HG02571 (cell line): ENCODE data around the gene MAN2C1.
"Not testable (repeated sequence)": the region's sequence is repeated elsewhere in the genome, so short reads cannot be mapped to it uniquely, and the experiment has no call there.

Source experiments
- ATAC-seq: cut with Tn5 transposase; IDR thresholded peaks from one replicate; pipeline ENCODE4 v1.9.1; 2021; ENCODE audit warnings: mild to moderate bottlenecking, moderate library complexity; ENCODE audit not compliant: unreplicated experiment

The MAN2C1 gene

DNA sequence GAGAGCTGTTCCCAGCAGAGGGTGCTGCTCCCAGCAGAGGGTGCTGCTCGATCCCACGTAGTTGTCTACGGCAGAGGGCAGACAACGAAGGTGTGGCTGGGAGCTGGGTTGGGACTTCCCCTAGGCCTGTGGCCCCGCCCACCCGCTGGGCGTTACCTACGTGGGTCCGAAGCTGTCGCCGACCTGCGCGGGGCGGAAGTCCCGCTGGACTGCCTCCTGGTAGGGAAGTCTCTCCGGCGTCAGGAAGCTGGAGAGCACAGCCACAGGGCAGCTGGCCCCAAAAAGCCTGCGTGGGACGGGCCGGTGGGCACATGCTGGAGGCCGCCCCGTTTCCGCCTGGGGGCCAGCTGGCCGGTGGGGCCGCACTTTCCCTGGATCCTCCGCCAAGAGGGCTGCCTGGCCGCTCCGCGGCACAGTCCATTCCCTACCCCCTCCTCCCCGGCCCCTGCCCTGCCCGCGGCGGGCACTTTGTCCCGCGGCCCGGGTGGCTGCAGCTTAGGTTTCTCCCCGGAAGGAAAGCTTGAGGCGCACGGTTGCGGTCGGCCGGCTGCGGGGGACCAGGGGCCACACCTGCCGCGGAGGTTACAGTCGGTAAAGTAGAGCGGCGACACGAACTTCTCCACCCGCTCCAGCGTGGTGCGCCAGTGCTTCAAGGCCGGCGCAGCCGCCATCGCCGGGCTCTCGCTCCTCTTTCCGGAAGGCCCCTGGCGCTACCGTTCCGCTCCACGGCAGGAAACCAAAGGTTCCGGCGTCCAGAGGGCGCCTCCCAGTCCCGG, at the start of gene MAN2C1:
TSS of gene MAN2C1 (minus strand) at position 695 of the 776 bp plus-strand sequence. CDS start at position 671, 24 bp downstream.
- ATAC-seq = peak; percentile 85

DNA sequence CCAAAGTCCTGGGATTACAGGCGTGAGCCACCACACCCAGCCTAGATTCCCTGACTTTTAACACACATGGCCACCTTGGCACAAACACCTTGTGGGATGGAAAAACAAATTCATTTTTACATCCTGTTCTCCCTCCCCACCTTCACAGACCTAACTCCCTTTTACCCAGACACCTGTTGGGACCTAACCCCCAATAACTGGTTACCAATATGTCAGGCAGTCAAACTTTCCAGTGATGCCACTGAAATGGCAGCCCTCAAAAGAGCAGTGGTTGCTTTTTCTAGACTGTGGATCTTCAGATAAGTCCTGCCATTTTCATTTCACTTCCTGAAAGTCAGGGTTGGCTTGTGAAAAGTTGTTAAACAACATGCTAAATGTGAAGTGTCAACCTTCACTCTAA, 48.2 kb upstream of the MAN2C1 start:
- no peak for ATAC-seq

DNA sequence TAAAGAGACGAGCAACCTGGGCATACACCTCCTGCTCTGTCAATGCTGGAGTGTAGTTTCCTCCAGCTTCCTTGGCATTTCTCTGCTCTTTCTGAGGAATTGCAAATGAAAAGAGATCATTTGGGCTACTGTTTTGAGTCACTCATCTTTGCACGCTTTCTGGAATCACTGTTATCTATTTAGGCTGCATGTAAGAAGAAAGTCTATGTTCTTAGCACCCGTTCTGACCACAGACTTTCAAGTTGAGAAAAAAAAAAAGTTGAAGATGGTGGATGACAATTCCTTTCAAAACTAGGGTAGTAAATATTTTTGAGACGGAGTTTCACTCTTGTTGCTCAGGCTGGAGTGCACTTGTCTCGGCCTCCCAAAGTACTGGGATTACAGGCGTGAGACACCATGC, 41.8 kb upstream of the MAN2C1 start:
- ATAC-seq = no peak

DNA sequence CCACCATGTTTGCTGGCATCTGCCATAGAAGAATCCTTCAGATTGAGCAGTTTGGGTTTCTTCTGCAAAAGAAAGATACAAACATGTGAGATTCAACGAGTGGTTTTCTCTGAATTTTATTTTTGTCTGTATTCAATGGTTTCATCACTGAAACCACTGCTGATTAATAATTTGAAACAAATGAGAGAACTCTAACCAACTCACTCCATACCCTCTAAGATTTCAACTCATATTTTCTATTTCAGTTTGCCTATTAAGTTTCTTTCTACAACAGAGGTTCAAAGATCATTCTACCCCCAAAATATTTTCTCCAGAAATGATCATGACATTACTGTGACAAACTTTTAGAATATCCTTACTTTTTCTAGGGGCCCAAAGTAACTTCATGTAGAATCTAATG, 38.7 kb upstream of the MAN2C1 start:
- ATAC-seq = no peak

DNA sequence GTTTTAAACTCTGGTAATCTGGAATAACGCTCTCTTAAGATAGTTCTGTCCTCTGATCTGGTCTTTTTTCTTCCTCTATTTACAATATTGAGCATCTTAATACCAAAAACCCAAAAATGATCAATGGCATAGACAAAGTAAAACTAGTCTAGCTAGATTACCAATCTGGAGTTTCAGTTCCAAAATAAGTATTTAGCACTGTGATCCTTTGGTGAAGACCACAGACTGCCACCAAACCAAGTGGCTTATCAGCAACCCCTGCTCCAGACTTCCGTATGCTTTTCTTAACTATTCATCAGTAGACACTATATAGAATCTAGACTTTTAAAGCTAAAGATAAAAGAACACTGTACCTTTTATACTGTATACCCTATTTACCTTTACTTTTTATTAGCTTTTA, 35.5 kb upstream of the MAN2C1 start:
- no peak for ATAC-seq

DNA sequence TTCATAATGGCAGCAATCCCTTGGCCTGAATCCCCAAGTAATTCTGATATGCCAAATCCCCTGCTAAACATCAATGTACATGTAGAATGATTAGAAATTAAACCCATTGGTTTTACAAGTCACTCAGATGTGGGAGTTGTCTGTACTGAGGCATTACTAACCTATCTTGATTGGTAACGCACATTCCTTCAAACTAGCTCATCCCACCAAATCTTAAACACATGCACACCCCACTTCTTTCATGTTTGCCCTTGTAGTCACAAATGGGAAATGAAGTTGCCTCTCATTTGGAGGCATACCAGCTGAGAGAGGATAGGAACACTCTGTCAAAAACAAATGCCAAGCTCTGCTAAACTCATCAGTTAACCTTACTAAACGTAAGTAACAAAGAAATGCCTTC, 29.1 kb upstream of the MAN2C1 start:
- no peak for ATAC-seq

DNA sequence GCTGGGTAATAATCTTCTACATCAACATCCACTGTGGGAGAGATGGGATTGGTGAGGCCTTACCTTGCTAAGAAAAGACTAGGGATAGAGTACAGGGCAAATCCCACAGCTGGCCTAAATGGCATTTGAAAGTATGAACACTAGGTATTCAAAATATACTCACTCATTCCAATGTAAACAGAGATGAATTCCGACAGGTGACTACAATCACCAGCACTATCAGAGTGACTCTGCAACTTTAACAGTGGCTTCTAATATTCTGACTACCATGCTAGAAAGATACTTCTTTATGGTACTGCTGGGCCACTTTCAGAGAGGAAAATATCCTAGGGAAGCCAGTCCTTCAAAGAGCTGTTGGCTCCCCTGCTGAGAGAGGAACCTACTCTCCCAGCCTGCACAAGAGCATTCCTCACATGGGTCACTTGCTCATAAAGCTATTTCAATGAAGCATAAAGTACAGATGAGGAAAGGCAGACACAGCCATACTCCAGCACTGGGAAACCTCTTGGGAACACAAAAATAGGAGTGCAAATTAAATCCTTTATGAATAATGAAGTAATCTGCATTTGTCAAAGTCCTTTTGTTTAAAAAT, 21.5 kb upstream of the MAN2C1 start:
- no peak for ATAC-seq

DNA sequence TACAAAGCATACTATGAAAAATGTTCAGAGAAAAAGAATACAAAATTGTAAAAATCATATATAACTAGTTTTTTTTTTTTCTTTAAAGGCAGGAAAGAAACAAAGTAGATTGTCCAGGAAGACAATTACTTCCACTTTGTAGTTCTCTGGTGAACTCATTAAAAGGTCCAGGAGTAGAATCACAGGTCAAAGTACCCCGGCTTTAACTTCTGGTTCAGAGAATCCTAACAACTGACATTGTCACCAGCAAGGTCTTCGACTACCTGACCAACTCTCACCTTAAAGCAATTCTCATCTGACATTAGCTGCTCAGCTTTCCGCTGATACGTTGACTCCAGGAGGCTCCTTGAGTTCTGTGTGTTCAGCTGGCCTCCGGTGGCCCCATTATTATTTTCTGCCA, 15.6 kb upstream of the MAN2C1 start:
- ATAC-seq = not testable (repeated sequence)

DNA sequence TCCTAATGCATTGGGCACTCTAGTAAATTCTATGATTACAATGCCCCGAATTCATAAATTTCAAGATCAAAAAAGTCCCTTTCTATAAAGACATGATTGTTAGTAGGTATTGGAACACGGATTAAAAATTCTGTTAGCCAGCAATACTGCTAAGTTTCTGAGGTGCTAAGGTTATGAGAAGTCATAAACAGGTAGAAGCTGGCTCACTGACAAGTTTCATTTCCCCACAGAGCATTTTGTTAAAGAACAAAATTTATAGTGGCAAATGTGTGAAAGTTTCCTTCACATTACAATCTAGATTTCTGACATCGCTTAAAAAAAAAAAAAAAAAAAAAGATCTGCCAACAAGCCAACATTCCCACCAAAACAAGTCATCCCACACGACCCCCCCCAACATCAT, 12.4 kb upstream of the MAN2C1 start:
- ATAC-seq = no peak

DNA sequence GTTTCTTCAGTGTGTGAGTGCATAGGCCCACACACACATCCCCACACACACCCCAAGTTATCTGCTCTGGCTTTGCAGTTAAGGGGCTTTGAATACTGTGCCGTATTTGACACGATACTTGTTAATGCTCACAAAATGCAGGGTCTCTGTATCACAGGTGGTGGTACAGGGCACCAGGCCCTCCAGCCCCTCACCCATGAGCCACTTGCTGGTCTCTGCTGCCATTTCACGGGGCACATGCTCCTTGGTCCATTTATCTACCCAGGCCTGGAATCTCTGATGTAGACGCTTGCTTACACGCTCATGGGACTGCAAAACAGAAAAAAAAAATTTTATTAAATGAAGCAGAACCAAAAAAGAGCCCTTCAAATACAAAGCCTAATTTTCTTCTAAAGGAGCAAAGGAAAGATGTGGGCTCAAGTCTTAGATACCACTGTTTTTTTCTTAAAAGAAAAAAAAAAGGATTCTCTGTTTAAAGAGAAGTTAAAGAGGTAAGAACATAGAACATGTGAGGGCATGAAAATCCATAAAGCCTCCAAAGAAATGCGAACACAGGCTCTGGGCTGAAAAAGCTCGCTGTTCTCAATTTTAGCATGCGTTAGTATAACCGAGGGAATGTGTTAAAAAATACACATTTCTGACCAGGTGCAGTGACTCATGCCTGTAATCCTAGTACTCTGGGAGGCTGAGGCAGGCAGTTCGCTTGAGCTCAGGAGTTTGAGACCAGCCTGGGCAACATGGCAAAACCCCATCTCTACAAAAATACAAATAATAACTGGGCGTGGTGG, 3.7 kb upstream of the MAN2C1 start:
- no peak for ATAC-seq

DNA sequence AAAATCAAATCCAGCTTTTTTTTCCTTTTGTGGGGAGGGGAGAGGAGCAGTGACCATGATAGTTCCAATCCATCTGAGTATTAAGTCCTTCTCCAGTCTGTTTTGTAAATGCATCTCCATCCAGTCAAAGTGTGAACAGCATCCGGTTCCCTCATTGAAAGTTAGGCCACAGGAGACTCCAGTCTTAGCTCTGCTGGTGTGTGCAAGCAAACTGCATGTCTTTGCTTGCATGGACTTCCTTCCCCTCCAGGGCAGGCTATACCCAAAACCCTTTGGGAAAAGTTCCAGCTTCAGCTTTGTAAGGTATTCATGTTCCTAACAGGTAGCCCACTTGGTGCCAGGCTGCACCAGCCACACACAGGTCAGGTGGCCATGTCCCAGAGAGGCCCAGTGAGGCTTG, 3.1 kb upstream of the MAN2C1 start:
- ATAC-seq = no peak

DNA sequence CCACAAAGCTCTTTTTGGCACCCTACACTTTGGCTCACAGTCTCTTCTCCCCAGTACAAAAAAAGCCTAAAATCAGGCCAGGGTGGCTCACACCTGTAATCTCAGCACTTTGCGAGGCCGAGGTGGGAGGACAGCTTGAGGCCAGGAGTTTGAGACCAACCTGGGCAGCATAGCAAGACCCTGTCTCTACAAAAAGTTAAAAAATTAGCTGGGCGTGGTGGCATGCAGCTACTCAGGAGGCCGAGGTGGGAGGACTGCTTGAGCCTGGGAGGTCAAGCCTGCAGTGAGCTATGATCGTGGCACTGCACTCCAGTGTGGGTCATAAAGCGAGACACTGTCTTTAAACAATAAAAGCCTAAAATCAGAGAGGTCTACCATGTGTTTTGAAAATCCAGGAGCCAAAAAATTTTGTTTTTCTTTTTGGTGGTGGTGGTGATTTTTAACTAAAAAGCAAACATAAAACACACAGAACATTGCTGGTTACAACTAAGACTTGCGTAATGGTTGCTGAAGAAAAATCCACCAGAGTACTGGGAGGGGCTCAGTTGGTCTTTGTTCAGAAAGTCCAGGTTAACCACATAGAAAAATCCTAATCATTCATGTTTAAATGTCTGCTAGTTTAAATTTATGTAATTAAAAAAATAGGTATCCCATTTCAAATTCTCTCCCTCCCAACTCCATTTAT, 1.6 kb upstream of the MAN2C1 start:
- no peak for ATAC-seq

DNA sequence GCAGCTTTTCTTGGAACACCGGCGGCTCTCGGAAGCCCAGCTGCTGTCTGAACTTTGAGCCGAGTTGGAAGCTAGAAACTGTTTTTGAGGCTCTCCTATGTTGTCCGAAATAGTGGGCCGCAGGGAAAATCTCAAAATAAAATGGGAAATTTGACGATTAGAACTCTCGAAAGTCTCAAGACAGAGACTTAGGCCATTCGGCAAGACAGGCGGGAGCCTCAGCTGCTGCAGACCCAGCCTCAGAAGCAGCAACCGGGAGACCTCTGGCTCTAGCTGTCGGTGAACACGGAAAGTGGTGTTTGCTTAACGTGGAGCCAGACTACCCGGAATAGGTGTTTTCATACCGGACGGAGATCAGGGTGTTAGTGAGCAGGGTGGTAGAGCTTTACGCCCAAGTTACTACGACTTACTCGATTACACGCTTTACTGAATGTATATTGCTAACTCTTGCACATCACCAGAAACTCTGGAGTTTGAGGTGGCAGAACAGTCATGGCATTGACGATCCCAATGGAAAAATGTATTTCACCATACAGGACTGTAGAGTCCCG, 357 bp upstream of the MAN2C1 start:
- no peak for ATAC-seq

DNA sequence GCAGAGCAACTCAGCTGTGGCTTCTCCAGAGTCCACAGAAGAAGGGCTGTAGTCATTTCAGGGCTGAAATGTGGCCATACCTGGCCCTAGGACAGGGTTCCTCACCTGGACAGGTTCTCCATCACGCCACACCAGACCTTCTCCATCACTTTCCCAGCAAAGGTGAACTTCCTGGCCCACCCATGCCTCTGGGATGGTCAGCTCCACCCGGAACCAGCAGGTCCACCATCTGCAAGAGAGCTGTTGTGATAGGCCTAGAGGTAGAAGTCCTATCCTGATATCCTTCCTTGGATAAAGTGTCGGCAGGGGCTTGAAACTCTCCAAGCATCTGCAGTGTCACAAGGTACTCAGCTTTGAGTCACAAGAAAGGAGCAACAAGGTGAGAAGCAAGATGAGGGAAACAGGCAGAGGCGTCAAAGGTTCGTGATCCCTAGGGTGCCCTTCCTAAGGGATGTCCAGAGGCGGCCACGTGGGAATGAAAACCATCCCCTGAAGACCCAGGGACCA, 948 bp downstream of the MAN2C1 start:
- ATAC-seq = no peak

DNA sequence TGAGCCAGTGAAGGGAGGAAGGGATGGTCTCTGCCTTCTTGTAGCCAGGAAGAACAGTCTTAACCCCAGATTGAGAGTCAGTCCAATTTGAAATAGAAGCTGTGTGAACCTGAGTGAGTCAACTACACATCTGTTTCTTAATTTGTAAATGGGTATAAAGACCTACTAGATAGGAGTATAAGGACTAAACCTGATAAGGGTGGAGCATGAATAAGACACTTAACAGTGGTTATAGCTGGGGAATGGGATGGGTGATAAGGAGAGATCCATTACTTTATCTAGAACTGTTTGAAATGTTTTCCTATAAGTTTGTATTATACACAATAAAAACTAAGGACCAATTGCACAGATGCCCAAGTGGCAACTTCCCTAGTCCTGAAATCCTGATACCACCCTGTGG, 1.4 kb downstream of the MAN2C1 start:
- no peak for ATAC-seq

DNA sequence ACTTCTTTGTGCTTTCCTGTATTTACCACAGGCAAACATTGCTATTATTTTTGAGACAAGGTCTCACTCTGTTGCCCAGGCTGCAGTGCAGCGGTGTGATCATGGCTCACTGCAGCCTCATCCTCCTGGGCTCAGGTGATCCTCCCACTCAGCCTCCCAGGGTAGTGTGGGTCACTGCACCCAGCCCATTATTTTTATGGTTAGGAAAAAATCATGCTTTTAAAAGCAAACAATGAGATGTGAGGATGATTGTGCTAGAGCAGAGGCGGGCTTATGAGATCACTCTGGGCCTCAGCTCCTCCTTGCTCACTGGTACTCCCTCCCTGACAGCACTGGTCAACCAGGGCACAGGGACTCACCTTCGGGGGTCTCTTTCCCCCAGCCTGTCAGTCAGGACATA, 2.2 kb downstream of the MAN2C1 start:
- ATAC-seq = no peak

DNA sequence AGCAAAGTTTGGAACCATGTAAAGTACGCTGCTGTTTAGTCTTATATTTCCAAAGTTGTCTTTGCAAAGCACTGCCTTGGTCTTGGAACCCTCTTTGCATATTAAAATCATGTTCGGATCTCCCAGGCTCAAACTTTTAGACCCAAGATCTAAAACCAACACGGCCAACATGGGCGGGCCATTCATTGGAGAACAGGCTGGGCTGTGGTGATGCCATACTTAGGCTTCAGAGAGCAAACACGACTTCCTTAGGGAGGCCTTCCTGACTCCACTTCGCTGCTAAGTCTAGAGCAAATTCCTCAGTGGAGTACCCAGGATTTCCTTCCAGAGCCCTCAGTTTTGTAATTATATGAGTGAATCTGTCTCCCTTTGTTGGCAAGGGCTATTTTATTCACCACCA, 3.5 kb downstream of the MAN2C1 start:
- no peak for ATAC-seq

DNA sequence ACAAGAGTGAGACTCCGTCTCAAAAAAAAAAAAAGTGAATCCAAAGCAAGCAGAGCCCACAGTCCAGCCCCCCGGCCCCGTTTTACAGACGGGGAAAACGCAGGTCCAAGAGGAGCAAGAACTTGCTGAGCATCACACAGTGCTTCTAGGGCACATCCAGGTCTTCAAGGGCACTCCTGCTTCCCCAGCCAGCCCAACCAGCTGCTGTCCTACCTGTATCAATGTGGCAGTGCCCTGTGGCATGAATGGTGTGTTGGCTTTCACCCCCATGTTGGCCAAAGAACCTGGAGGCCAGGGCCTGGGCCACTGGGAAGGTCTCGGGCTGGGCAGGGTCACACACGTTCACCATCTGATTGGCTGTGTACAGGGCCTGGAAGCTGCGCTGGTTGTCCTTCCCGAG, 4.6 kb downstream of the MAN2C1 start:
- ATAC-seq = no peak

DNA sequence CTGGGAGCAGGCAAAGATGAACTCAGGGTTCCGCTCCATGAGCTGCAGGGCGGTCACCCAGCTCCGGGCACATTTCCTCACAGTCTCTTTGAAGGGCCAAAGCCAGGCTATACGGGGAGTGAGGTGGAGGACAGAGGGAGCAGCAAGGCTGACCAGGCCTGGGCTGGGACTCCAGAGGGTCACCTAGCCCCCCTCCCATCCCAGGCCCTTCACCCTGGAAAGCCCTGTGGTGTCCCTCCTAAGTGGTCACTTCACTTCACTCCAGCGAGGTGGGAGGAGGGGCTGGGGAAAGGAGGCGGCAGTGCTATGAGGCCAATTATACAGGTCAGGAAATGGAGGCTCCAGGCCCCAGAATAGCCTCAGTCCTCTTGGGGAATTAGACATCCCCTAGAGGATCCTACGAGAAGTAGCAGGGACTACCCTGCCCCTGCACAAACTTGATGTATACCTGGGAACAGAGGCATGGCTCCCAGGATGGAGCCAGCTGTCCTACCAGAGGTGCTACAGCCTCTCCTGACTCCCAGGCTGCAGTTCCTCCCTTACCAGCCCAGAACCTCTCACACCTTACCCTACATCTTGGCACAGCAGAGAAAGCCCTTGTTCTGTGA, 5.7 kb downstream of the MAN2C1 start:
- ATAC-seq = no peak

DNA sequence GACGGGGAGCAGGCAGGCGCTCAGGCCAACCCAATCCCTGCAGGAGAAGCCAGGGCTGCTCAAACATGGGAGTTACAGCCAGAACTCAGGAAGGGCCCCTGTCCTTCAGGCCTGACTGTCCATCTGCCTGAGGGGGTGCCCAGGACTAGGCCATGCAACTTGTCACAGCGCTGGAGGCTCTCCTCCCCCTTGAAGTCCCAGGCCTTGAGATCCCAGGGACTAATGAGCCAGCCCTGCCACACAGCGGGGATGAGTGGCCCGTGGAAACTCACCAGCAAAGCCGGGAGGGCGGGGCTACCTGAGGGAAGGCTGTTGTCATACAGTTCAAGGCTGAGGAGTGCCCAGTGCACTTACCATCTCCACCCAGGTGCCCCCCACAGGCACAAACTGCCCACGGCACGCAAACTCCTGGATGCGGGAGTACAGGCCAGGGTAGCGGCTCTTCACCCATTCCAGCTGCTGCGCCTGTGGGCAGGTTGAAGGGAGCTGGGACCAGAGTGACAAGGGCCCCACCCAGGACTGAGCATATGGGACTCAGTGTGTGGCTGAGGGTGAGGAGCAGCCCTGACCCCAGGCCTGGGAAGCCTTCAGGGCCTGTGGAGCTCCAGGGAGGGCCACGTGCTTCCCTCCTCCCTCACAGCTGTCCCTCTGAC, 6.3 kb downstream of the MAN2C1 start:
- ATAC-seq = no peak
